ENCODE results near the gene FADS3. TPM values are rescaled to one million over a fixed set of nuclear protein-coding genes. Genes with fewer than 3 reads are reported as not detected.

Gene FADS3
- total RNA-seq, 1 experiment from 2014 or later, result 65.8 TPM

- TF ChIP-seq, protein P1, sequence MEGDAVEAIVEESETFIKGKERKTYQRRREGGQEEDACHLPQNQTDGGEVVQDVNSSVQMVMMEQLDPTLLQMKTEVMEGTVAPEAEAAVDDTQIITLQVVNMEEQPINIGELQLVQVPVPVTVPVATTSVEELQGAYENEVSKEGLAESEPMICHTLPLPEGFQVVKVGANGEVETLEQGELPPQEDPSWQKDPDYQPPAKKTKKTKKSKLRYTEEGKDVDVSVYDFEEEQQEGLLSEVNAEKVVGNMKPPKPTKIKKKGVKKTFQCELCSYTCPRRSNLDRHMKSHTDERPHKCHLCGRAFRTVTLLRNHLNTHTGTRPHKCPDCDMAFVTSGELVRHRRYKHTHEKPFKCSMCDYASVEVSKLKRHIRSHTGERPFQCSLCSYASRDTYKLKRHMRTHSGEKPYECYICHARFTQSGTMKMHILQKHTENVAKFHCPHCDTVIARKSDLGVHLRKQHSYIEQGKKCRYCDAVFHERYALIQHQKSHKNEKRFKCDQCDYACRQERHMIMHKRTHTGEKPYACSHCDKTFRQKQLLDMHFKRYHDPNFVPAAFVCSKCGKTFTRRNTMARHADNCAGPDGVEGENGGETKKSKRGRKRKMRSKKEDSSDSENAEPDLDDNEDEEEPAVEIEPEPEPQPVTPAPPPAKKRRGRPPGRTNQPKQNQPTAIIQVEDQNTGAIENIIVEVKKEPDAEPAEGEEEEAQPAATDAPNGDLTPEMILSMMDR (IDR thresholded peaks at IDR 0.05 in 2 of 3, conservative IDR thresholded peaks at IDR 0.05 in 1 of 3; ENCODE audit: borderline replicate concordance in 1 of 3, insufficient read depth in 1 of 3, low read depth in 2 of 3, low read length in 2 of 3), result no peak
- TF ChIP-seq RAD21 (IDR thresholded peaks at IDR 0.05; ENCODE audit: low read depth) (no peak), JUND (IDR thresholded peaks at IDR 0.05) (no peak), CBX3 (IDR thresholded peaks at IDR 0.05; ENCODE audit: low read depth) (no peak), FOSL1 (IDR thresholded peaks at IDR 0.05; ENCODE audit: low read depth) (no peak), EZH2phosphoT487 (IDR thresholded peaks at IDR 0.05; ENCODE audit: borderline replicate concordance) (no peak), CEBPB (IDR thresholded peaks at IDR 0.05; ENCODE audit: low read depth) (no peak), EZH2 (IDR thresholded peaks at IDR 0.05) (no peak)
These were observed 8.0 kb downstream of the FADS3 start (continued) for GRCh38 chr11:61883327-61883726.

DNA sequence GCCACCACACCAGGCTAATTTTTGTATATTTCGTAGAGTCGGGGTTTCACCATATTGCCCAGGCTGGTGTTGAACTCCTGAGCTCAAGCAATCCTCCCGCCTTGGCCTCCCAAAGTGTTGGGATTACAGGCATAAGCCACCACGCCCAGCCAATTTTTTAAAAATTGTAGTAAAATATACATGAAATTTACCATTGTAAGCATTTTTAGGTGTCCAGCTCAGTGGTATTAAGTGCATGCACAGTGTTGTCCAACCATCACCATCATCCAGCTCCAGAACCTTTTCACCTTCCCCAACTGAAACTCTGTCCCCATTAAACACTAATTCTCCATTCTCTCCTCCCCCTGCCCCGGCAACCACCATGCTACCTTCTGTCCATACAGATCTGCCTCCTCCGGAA lies 8.5 kb downstream of the FADS3 start:
- no peak overlapping the region for H3K27ac ChIP-seq (ENCODE audit: low read depth, low read length)
- POLR2A ChIA-PET, result interaction anchor here (0.7 kb wide), 1 partner anchor 270 kb away, joined by 3 read pairs; no protein-coding TSS in a partner anchor
- no peak overlapping the region for H3K4me3 ChIP-seq (replicated peaks in 1 of 2; ENCODE audit: low read depth in 1 of 2, low read length in 2 of 2)
- CTCF ChIA-PET, result no interaction called here
- ATAC-seq (no peak), DNase-seq (ENCODE audit: low read depth, low spot score) (no peak)
- TF ChIP-seq CBX3 (IDR thresholded peaks at IDR 0.05; ENCODE audit: low read depth), result no peak
- TF ChIP-seq SIN3A (IDR thresholded peaks at IDR 0.05; ENCODE audit: low read depth), result no peak
- TF ChIP-seq SRF (IDR thresholded peaks at IDR 0.05; ENCODE audit: low read depth), result no peak
- no peak for TF ChIP-seq ELF1 (IDR thresholded peaks at IDR 0.05; ENCODE audit: borderline replicate concordance, low read depth)
- TF ChIP-seq, protein P2, sequence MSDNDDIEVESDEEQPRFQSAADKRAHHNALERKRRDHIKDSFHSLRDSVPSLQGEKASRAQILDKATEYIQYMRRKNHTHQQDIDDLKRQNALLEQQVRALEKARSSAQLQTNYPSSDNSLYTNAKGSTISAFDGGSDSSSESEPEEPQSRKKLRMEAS (IDR thresholded peaks at IDR 0.05), result no peak
- no peak for TF ChIP-seq SP1 (IDR thresholded peaks at IDR 0.05; ENCODE audit: low read depth)
- no peak for TF ChIP-seq EZH2phosphoT487 (IDR thresholded peaks at IDR 0.05; ENCODE audit: borderline replicate concordance)
- TF ChIP-seq JUND (IDR thresholded peaks at IDR 0.05), result no peak
- no peak for TF ChIP-seq EZH2 (IDR thresholded peaks at IDR 0.05)
- no peak for TF ChIP-seq RAD21 (IDR thresholded peaks at IDR 0.05; ENCODE audit: low read depth)
- TF ChIP-seq EGR1 (IDR thresholded peaks at IDR 0.05; ENCODE audit: low read depth), result no peak
- TF ChIP-seq YY1 (IDR thresholded peaks at IDR 0.05; ENCODE audit: extremely low read depth, insufficient replicate concordance, low read depth, low read length), result no peak
- no peak for TF ChIP-seq ZNF274 (IDR thresholded peaks at IDR 0.05; ENCODE audit: low read depth, low read length)
- TF ChIP-seq, protein P3, sequence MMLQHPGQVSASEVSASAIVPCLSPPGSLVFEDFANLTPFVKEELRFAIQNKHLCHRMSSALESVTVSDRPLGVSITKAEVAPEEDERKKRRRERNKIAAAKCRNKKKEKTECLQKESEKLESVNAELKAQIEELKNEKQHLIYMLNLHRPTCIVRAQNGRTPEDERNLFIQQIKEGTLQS (IDR thresholded peaks at IDR 0.05), result no peak
- TF ChIP-seq TCF7L2 (IDR thresholded peaks at IDR 0.05; ENCODE audit: borderline replicate concordance, extremely low read depth, insufficient read depth, insufficient read length), result no peak
- no peak for TF ChIP-seq ZBTB33 (IDR thresholded peaks at IDR 0.05; ENCODE audit: extremely low read depth, insufficient replicate concordance, low read length)
- no peak overlapping the region for H3K9ac ChIP-seq (ENCODE audit: low read length)
- intact Hi-C loops (cut with micrococcal nuclease), result no loop called here
- RAD21 ChIA-PET (ENCODE audit: low non-redundant PET in 1 of 2, low total read pairs in 2 of 2, uncharacterized antibody in 2 of 2, unreplicated experiment in 2 of 2), result no interaction called here
- peaks cover 0 to 3% of the 10 kb centered on the region in 2 experiments; a peak in 2 of 4 replicates for H3K36me3 ChIP-seq (ENCODE audit: control insufficient read depth in 1 of 2, insufficient read depth in 2 of 2, low read length in 2 of 2)
- H3K27me3 ChIP-seq (ENCODE audit: insufficient read depth, low read length), result no peaks in the 10 kb centered on the region
- no peak overlapping the region for H2AFZ ChIP-seq (ENCODE audit: low read depth, low read length, poor library complexity, severe bottlenecking)
- no TSS peak for BruUV-seq (replicated peaks)
- no peaks in the 10 kb centered on the region for H3K9me2 ChIP-seq (ENCODE audit: insufficient read depth)
- H3K79me2 ChIP-seq (ENCODE audit: insufficient read depth, low read length), result no peaks in the 10 kb centered on the region
- H4K20me1 ChIP-seq (ENCODE audit: insufficient read depth), result no peaks in the 10 kb centered on the region
- peaks cover 8 to 16% of the 10 kb centered on the region in 2 experiments; a peak in 3 of 4 replicates for H3K4me1 ChIP-seq (ENCODE audit: control insufficient read depth in 1 of 2, insufficient read depth in 2 of 2, low read length in 2 of 2)
- peaks cover 0 to 6% of the 10 kb centered on the region in 2 experiments; a peak in 1 of 4 replicates for H3K9me3 ChIP-seq (ENCODE audit: control insufficient read depth in 1 of 2, insufficient read depth in 1 of 2, low read depth in 1 of 2, low read length in 2 of 2)
- H3K4me2 ChIP-seq (ENCODE audit: low read length), result no peak overlapping the region

Measured in HCT116 (cell line).